Skin of body (tissue), 1 donor: ENCODE measurements around the gene SERPINA1. TPM values are rescaled to one million over a fixed set of nuclear protein-coding genes. Genes with fewer than 3 reads are reported as not detected.

Experiments
- total RNA-seq: library from RNA; depleted of rRNA; stranded (reverse); fragments of >200 nt; gene quantifications from one replicate; pipeline ENCODE4 v1.2.3, GENCODE V29; 2014

SERPINA1 gene
- total RNA-seq, 1 donor from 2014 or later: 11.1 TPM

Other genes with a start within 250 kb of the SERPINA1 start
- gene PPP4R4, start 214.3 kb downstream of the SERPINA1 start, total RNA-seq: 2.4 TPM
- not detected for gene SERPINA10, start 95.3 kb downstream of the SERPINA1 start, total RNA-seq
- gene SERPINA6, start 65.3 kb downstream of the SERPINA1 start, total RNA-seq: not detected
- gene SERPINA2, start 21.9 kb downstream of the SERPINA1 start, total RNA-seq: not detected
- 0.69 TPM for gene SERPINA11, start 64.2 kb upstream of the SERPINA1 start, total RNA-seq
- 3.3 TPM for gene SERPINA9, start 87.6 kb upstream of the SERPINA1 start, total RNA-seq
- 16.9 TPM for gene SERPINA12, start 120.9 kb upstream of the SERPINA1 start, total RNA-seq
- 0.49 TPM for gene SERPINA4, start 172.8 kb upstream of the SERPINA1 start, total RNA-seq
- gene SERPINA5, start 192.8 kb upstream of the SERPINA1 start, total RNA-seq: 0.20 TPM
- gene SERPINA3, start 223.8 kb upstream of the SERPINA1 start, total RNA-seq: 14.0 TPM